Glutamatergic neuron (in vitro differentiated cells): ENCODE results near the gene VPS51. TPM values are rescaled to one million over a fixed set of nuclear protein-coding genes. Genes with fewer than 3 reads are reported as not detected.
A peak's percentile ranks its signal among the peaks of the same experiment; 100 is the strongest.

Experiments
- DNase-seq: peaks from one replicate; pipeline ENCODE4 v3.0.0; 2022
- H3K27ac Mint-ChIP-seq: one replicate; pipeline ENCODE4 v1.8.0; 2020; ENCODE audit warnings: mild to moderate bottlenecking, mixed read lengths, inconsistent platforms; ENCODE audit not compliant: unreplicated experiment
- H3K27me3 Mint-ChIP-seq: one replicate; pipeline ENCODE4 v1.8.0; 2020; ENCODE audit warnings: mild to moderate bottlenecking, moderate library complexity, mixed read lengths, inconsistent platforms; ENCODE audit not compliant: unreplicated experiment
- H3K36me3 Mint-ChIP-seq: one replicate; pipeline ENCODE4 v1.8.0; 2020; ENCODE audit warnings: mild to moderate bottlenecking, mixed read lengths, inconsistent platforms; ENCODE audit not compliant: unreplicated experiment
- H3K4me1 Mint-ChIP-seq: one replicate; pipeline ENCODE4 v1.8.0; 2020; ENCODE audit warnings: mild to moderate bottlenecking, low read depth, mixed read lengths, inconsistent platforms; ENCODE audit not compliant: unreplicated experiment
- H3K4me3 Mint-ChIP-seq: one replicate; pipeline ENCODE4 v1.8.0; 2020; ENCODE audit warnings: mild to moderate bottlenecking, mixed read lengths, inconsistent platforms; ENCODE audit not compliant: unreplicated experiment
- H3K9me3 Mint-ChIP-seq: one replicate; pipeline ENCODE4 v1.8.0; 2020; ENCODE audit warnings: mild to moderate bottlenecking, moderate library complexity, mixed read lengths, inconsistent platforms; ENCODE audit not compliant: unreplicated experiment
- CTCF ChIP-seq: fragments of 200-600 bp; sonication (generic); IDR thresholded peaks from one replicate; pipeline ENCODE4 v1.5.0; 2021; ENCODE audit not compliant: partially characterized antibody, unreplicated experiment
- total RNA-seq: library from RNA; stranded (reverse); fragmentation: NEBNext Ultra II Directional; extraction: Animal tissue kit (Norgen Biotek cat#: 25700); gene quantifications from one replicate; pipeline ENCODE4 v1.2.1, GENCODE V29; 2021; ENCODE audit not compliant: unreplicated experiment

Gene VPS51
- total RNA-seq, 1 donor from 2014 or later, result 105 TPM

- peak within 1 kb of the TSS; percentile 99 for H3K27ac Mint-ChIP-seq
- H3K4me3 Mint-ChIP-seq, result peak within 1 kb of the TSS; percentile 97
- peaks cover 9% of the 10 kb centered on the region for H3K9me3 Mint-ChIP-seq
These were observed 38.4 kb downstream of the VPS51 start, which contains the start of gene SYVN1 for GRCh38 chr11:65134240-65134951. TSS of gene SYVN1 (minus strand) at chr11:65134519. CDS start at chr11:65133601, 918 bp downstream.

GRCh38 chr11:65134952-65135632, 39.1 kb downstream of the VPS51 start:
- Mint-ChIP-seq H3K27me3 (peaks cover 6% of the 10 kb centered on the region), H3K9me3 (peaks cover 9% of the 10 kb centered on the region), H3K4me1 (peaks cover 15% of the 10 kb centered on the region), H3K4me3 (peak overlapping the region; percentile 97), H3K27ac (peak overlapping the region; percentile 99), H3K36me3 (no peaks in the 10 kb centered on the region)
- no peak for TF ChIP-seq CTCF
- DNase-seq, result peak; percentile 75

More at GRCh38 chr11:65134240-65134951, 38.4 kb downstream of the VPS51 start, which contains the start of gene SYVN1:
- peak; percentile 92 for DNase-seq
- no peak for TF ChIP-seq CTCF
- peaks cover 15% of the 10 kb centered on the region for H3K4me1 Mint-ChIP-seq
- no peaks in the 10 kb centered on the region for H3K36me3 Mint-ChIP-seq
- peaks cover 6% of the 10 kb centered on the region for H3K27me3 Mint-ChIP-seq

- peak overlapping the region; percentile 97 for H3K4me3 Mint-ChIP-seq
- no peak for DNase-seq
- peaks cover 15% of the 10 kb centered on the region for H3K4me1 Mint-ChIP-seq
- peak overlapping the region; percentile 99 for H3K27ac Mint-ChIP-seq
- H3K36me3 Mint-ChIP-seq, result no peaks in the 10 kb centered on the region
- H3K9me3 Mint-ChIP-seq, result peaks cover 9% of the 10 kb centered on the region
- no peak for TF ChIP-seq CTCF
- H3K27me3 Mint-ChIP-seq, result peaks cover 6% of the 10 kb centered on the region
These were observed 39.7 kb downstream of the VPS51 start for GRCh38 chr11:65135633-65136145.

- peaks cover 15% of the 10 kb centered on the region for H3K4me1 Mint-ChIP-seq
- H3K27ac Mint-ChIP-seq, result no peak overlapping the region
- no peaks in the 10 kb centered on the region for H3K36me3 Mint-ChIP-seq
- no peak for TF ChIP-seq CTCF
- DNase-seq, result no peak
- H3K9me3 Mint-ChIP-seq, result peaks cover 9% of the 10 kb centered on the region
- H3K4me3 Mint-ChIP-seq, result peak overlapping the region; percentile 84
- peaks cover 6% of the 10 kb centered on the region for H3K27me3 Mint-ChIP-seq
These were observed 40.6 kb downstream of the VPS51 start for GRCh38 chr11:65136515-65137096.
